GM18519 (cell line): ENCODE data around the gene FZD4.
"Not testable (repeated sequence)": the region's sequence is repeated elsewhere in the genome, so short reads cannot be mapped to it uniquely, and the experiment has no call there.

Experiments
- ATAC-seq: cut with Tn5 transposase; IDR thresholded peaks from one replicate; pipeline ENCODE4 v1.9.1; 2021; ENCODE audit warnings: mild to moderate bottlenecking, moderate library complexity; ENCODE audit not compliant: unreplicated experiment, low FRiP score

Gene FZD4

GRCh38 chr11:86938900-86939880 is 16.0 kb downstream of the FZD4 start:
- ATAC-seq: peak; percentile 79

- no peak for ATAC-seq
Measured at GRCh38 chr11:86938203-86938899, 16.8 kb downstream of the FZD4 start.

GRCh38 chr11:86937193-86937806 is 17.9 kb downstream of the FZD4 start:
- not testable (repeated sequence) for ATAC-seq

- ATAC-seq: no peak
Measured at GRCh38 chr11:86934926-86935579, 20.1 kb downstream of the FZD4 start.

- no peak for ATAC-seq
Measured at GRCh38 chr11:86934582-86934900, 20.7 kb downstream of the FZD4 start.

GRCh38 chr11:86933891-86934581 is 21.2 kb downstream of the FZD4 start:
- no peak for ATAC-seq

- ATAC-seq: no peak
Measured at GRCh38 chr11:86932924-86933875, 22.0 kb downstream of the FZD4 start.

- no peak for ATAC-seq
Measured at GRCh38 chr11:86932259-86932585, 23.0 kb downstream of the FZD4 start.

GRCh38 chr11:86931548-86932258 is 23.5 kb downstream of the FZD4 start:
- no peak for ATAC-seq

- ATAC-seq: no peak
Measured at GRCh38 chr11:86930957-86931547, 24.1 kb downstream of the FZD4 start.

- ATAC-seq: no peak
Measured at GRCh38 chr11:86926975-86927374, 28.2 kb downstream of the FZD4 start.

GRCh38 chr11:86923999-86924766 is 31.0 kb downstream of the FZD4 start:
- no peak for ATAC-seq

GRCh38 chr11:86922225-86922624 is 33.0 kb downstream of the FZD4 start:
- no peak for ATAC-seq

GRCh38 chr11:86919557-86920210 is 35.5 kb downstream of the FZD4 start:
- peak; percentile 59 for ATAC-seq

- ATAC-seq: no peak
Measured at GRCh38 chr11:86918973-86919372, 36.2 kb downstream of the FZD4 start.

GRCh38 chr11:86918496-86918895 is 36.7 kb downstream of the FZD4 start:
- ATAC-seq: no peak

- ATAC-seq: no peak
Measured at GRCh38 chr11:86917589-86917988, 37.6 kb downstream of the FZD4 start.
